PC-9 (cell line): ENCODE data around the gene FBXO41.

Experiments used
- CTCF ChIP-seq: fragments of 200-600 bp; sonication (generic); conservative IDR thresholded peaks from 2 replicates; pipeline ENCODE4 v1.6.1; 2017; ENCODE audit warnings: mixed run types, antibody characterized with exemption, mild to moderate bottlenecking, moderate library complexity
- EZH2 ChIP-seq: fragments of 200-600 bp; sonication (generic); IDR thresholded peaks from 2 replicates; pipeline ENCODE4 v1.8.0; 2017; ENCODE audit warnings: antibody characterized with exemption, low read depth

- no peak for TF ChIP-seq CTCF
- TF ChIP-seq EZH2 = no peak
These were observed 10.0 kb upstream of the FBXO41 start for GRCh38 chr2:73294239-73294638.
